ENCODE data around the gene AGBL4.

The AGBL4 gene

DNA sequence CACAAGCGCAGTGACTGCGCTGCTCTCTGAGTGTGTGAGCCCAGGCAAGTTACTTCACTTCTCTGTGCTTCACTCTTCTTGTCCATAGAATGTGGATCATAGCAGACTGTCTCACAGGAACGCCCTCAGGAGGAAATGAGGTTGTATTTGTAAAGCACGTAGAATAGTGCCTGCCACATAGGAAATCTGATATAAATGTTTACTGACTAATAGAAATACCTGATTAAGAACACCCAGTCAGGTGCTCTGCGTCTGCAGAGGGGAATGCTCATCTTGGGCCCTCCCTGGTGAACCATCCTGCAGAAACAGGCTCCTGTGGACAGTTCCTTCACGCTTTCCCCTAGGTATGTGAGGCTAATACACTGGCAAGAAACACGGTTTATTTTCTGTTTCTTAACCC is 1347.4 kb downstream of the AGBL4 start:
- DNase-seq = no peak

DNA sequence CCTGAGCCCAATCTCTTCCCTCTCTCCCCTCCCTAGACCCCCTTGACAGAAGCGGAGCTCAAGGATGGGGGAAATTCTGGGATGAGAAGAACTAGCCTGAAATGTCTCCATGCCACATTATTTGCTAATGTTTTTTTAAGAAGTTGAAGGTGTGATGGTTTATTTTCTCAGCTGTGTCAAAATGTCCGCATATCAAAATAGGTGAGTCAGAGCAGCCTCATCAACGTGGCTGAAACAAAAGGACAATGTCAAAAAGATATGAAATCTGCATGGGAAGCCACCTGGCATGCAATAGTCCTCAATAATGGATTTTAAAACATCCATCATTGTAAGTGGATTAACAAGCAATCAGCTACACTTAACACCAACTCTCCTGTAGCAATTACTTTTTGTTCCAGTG is 1348.5 kb downstream of the AGBL4 start:
- no peak for DNase-seq

DNA sequence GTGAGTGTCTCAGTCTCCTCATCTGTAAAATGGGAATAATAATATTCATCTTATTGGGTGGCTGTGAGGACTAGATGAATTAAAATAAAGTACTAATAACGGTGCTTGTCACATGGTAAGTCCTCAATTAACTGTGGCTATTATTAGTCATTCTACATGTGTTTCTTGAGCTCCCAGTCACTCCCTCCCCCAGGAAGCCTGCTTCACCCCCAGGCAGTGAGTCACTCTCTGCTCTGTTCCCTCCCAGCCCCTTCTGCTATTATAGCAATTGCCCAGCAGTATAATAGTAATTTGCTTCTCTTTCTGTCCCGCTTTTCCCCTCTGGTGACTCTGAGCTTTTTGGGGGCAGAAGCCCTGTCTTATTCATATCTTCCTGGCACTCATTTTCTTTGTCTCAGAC is 1349.1 kb downstream of the AGBL4 start:
- no peak for DNase-seq

DNA sequence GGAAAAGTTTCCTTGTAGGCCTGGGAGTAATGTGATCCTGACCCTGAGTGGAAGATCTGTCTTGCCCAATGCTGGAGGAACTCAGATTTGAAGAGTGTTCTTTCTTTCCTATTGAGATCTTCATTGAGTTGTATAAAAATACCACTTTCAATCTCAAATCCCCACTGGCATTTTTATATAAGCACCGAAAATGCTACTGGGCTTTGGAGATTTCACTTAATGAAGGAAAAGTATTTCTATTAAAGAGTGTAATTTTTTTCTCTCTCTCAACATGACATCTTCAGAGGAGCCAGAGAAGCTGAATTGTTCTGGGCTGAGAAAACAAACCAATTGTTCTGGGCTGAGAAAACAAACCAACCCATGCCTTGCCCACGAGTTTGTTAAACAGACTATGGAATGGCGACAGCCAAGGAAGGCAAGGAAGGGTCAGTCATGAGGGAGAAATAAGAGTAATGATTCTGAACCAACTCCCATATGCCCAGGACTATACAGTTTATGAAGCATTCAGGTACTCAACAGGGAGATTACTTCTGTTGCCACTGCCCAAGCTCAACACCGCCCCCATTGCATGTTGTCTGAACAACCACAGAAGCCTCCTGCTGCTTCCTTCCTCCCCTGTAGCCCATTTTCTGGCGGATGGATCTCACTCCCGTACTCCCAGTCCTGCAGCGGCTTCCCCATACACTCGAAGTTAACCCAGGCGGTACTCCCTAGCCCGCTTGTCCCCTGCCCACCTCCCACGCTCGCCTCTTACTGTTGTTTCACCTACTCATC is 1350.2 kb downstream of the AGBL4 start:
- DNase-seq = no peak

DNA sequence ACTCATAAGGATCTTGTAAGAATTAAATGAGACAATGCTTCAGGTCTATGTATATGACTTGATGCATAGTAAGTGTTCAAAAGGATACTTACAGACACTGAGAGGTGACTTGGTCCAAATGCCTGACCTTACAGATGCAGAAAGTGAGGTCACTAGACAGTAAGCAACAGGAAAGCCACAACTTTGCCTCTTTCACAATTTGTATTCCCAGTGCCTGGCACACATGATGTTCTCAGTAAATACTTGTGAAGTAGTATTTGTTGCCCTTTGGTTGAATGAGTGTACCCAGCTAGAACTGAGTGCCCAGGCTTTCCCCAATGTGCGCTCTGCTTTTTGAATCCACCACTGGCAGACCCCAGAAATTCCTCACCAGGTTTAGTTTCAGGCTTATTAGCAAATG is 1352.2 kb downstream of the AGBL4 start:
- no peak for DNase-seq

DNA sequence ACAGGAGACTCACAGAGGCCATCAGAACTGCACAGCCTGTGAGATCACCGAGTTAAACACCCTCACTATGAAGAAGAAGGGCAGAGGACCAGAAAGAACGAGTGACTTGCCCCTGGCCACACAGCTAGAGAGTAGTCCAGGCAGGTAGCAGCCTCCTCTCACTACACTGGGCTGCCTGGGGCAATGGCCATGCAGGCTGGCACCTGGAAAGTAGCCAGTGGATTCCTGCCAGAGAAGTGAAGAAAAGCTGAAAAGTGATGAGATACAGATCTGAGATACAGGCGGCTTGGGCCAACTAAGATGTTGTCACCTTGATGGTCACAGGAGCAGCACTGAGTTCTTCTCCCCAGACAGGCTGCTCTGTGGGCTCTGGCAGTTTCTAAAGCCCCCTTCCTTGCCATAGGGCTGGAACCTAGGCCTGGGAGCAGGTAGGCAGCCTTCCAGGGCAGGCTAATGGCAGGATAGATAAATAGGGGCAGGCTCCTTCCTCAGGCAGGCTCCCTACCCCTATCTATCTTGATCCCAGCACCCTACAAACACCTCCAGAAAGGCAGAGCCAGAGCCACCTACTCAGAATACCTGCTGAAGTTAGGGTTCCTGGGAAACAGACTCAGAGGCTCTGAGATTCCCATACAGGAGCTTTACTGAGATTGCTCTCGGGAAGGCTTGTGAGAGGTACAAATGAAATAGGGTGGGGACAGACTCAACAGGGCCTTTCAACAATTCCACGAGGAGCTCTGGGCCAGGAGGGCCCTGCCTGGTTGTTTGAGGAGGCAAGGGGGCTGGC is 1353.3 kb downstream of the AGBL4 start:
- no peak for DNase-seq

DNA sequence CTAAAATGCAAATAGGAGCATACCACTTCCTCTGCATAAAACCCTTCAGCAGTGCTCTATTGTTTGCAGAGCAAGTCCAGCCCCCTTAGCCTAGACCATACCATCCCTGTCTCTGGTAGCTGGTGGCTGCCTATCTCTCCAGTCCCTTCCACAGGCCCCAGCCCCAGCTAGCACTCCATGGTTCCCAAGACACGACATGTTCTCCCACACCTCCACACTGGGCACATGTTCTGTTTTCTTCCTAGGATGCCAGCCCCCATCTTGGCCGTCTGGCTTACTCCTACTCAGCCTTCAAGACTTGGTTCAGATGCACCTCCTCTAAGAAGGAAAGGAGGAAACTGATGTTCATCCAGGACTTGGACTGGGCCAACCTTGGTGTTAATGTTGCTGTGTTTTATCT is 1355.4 kb downstream of the AGBL4 start:
- DNase-seq = no peak

DNA sequence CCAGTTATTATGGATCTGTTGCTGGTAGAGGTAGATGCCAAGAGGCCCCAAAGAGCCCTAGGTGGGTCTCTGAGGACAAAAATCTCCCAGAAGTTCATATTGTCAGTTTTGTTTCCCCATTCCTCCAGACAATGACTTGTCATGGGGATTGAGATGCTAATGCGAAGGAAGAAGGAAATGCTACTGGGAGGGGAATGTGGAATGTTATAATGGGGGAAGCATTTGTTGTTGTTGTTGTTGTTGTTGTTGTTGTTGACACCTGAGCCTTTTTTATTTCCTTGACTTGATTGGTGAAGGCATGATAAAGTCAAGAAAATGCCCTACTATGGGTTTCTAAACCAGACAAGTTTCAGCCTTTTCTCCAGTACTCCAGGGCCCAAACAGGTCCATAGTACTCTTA is 1356.0 kb downstream of the AGBL4 start:
- no peak for DNase-seq

DNA sequence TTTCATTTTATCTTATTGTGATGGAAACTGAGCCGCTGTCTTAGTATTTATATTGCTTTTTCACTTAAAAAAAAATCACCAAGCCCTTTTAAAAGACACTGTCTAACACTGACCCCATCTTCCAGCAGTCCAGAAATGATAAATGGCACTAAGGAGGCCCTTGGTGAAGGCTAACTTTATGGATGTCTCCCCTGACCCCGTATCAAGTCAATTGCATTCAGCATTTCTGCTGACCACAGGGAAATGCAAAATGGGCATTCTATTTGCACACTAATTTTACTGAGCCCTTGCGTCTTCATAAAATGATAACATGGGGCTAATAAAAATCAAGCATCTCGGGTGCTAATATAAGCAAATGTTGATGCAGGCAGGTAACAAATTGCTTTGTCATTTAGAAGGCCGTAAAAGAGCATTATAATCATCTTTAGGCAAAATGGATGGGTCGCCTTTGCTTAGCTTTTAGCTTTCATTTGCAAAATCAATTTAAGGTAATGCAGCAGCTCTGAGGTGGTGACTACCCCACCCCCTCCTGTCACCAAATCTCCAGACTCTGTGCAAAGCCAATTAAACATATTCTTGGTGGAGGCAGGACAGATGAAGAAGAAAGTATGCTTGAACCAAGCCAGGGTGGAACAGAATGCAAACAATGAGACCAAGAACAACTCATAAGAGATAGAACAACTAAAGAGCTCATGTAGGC is 1357.9 kb downstream of the AGBL4 start:
- no peak for DNase-seq

DNA sequence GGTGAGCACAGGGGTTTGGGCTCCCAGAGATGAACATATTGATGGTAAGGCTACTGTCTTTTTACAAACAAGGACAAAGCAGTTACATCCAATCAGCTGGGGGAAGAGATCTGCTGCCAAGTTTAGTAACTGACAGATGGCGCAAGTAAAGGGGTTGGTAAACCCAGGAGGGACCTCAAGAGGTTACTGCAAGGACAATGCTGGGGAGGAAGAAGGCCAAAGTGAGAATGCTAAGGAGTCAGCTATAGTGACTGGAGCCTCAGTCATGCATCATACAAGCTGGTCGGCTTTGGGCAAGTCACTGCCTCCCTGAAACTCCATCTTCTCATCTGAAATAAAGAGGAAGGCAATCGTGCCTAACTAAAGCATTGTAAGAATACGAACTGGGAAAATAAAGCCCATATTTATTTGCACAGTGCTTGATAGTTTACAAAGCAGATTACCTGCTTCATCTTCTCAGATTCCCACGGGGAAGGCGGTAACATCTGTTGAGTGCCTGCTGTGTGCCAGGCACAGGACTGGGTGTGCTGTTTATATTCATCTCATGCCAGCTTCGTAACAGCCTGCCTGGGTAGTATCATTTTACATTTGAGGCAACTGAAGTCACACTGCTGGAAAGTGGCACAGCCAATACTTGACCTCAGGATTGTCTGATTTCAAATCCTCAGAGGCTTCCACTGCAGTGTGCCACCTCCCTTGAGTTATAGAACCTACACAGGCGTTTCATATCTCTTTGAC is 1361.9 kb downstream of the AGBL4 start:
- DNase-seq = no peak

DNA sequence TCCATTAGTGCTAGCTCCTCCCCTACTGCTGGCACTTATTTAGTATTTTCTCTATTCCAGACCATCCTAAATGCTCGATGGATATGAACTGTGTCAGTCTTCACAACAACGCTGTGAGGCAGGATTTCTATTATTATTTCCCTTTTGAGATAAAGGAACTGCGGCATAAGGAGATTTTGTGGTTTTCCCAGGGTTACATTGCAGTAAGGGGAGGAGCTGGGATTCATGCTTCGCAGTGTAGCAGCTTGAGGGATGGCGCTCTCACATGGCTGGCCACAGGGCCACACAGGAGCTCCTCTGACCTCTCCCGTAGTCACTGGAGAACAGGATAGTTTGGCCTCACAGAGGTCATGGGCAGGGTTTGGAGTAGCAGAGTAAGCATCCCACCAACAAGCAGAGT is 1364.0 kb downstream of the AGBL4 start:
- DNase-seq = no peak

DNA sequence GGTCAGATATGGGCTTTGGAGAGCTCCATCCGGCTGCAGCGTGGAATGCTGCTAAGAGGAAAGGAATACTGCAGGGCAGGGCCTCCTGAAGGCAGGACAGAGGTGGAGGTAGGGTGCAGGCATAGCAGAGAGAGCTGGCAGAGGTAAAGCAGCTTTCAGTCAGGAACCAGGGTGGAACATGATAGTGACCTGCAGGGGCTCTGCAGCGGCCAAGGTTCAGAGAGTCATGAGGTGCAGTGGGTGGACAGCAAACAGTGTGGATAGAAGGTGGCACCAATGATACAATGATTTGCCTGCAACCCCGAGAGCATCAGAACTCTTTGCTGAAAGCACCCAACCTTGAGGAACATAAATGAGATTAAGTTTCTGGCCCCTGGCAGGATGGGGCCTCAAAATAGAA is 1366.3 kb downstream of the AGBL4 start:
- DNase-seq = no peak

DNA sequence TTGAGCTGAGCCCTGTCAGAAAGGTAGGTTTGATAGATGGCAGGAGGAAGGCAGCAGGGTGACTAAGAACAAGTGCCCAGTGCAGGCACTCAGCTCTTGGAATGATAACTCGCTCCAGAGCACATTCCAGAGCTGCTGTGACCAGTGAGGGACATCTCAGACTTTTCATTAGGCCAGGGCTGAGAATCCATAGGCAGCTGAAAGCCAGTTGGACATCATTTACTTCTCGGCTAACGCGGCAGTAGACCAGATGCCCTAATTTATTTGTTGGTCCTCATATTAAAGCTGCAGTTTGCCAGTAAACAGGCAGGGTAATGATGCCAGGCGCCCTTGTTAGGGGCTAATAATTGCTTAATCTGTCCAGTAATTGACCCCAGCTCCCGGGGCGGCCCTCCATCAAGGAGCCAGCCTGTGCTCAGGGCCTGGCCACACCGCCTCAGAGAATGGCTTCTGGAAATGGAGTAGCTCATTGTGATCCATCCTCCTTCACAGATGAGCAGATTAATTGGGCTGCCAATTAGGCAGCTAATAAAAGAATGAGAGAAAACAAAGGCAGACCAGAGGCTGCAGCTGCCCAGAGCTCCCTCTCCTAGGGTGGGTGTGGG is 1369.0 kb downstream of the AGBL4 start:
- DNase-seq = no peak

DNA sequence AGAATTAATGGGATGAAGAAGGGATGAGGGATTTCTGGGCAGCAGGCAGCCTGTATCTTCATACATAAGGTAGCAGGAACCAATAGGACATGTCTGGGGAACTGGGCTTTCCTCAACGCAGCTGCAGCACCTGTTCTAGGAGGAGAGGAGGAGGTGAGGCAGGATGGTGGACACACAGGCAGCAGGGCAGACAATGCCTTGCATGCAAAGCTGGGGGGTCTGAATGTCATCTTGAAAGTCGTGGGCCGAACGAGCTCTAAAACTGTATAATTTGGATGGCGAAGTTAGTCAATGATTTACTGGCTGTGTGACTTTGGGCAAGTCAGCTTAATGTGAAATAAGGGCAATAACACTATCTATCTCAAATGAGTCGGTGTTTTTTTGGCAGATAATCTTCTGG is 1371.4 kb downstream of the AGBL4 start:
- no peak for DNase-seq

DNA sequence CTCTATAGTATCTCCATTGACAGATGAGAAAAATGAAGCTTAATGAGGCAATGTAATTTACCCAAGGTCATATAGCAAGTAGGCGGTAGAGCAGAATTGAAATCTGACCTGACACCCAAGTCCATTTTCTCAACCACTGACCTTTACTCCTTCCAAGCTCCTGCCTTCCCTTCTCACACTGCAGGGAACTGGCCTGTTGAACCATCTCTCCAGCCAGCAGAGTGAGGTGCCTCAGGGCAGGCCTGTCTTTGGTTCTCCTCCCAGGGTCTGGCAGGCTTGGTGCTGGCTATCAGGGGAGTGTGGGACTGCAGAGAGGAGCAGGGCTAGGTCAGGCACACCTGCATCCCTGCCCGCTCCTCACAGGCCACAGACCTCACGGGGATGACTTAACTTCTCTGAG is 1373.9 kb downstream of the AGBL4 start:
- no peak for DNase-seq

DNA sequence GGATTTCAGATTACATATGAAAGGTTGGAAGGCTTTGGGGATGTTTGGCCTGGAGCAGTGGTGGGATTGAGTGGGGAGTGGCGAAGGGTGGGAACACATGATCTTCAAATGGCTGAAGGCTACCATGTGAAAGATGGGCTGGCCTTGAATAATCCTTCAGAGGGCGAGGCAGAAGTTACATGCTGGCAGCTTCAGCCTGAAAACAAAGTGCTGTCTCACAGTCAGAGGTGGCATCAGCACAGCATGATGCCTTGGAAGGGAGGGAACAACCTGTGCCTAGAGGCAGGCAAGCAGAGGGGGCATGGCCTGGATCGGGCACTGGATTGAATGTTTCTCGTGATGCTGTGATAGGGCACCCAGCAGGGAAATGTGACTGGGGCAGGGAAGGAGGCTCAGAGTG is 1377.9 kb downstream of the AGBL4 start:
- no peak for DNase-seq

DNA sequence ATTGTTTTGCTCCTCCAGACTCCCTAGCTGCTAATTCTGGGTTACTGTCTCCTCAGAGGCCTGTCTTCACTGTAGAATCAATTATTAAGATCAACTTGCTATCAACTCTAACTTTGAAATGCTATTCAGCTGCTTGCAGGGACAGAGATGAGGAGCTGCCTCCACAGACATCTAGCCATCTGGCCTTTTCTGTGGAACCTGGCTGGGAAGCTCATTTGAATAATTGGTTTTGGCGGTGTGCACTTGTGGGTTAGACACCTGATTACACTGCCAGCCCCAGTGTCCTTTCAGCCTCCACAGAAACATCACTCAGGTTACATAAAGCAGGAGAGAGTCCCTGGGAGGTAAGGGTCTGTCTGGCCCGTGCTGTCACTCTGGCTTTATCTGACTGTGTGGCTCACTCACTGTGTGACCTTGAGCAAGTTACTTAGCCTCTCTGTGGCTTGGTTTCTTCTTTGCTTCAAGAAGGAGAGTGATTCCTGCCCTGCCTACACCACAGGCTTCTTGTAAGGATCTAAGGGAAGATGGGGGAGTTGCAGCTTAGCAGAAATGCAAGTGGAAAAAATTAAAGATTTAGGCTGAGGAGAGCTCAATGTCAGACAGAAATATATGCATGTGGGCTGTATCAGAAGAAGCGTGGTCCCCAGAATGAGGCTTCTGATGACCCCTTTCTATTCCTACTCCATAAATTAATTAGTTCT is 1378.7 kb downstream of the AGBL4 start:
- DNase-seq = no peak

DNA sequence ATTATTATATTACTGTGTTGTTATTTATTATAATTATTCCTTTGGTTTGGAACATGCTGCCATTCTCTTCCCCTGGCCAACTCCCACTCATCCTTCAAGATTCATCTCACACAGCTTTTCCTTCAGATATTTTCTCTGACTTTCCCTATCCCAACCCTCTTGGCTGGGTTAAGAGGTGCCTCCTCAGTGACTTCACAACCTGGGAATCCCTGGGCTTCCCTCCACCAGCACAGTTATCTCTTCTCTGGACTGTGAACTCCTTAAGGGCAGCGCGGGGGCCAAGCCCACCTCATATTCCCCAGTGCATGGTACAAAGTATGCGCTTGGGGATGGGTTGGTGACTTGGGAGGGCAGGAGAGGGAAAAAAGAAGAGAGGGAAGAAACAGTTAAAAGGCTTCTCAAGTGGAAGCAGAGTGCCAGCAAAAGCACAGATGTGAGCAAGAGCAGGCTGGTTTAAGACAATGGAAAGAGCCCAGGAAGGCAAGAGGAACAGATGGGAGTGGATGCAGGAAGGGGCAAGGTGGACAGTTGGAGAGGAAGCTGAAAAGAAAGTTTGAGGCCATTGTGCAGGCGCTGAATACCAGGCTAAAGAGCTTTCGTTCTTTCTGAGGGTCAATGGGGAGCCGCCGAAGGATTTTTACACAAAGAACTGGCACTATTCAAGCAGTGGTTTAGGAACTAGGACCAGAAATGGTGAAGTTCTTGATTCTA is 1379.4 kb downstream of the AGBL4 start:
- no peak for DNase-seq

DNA sequence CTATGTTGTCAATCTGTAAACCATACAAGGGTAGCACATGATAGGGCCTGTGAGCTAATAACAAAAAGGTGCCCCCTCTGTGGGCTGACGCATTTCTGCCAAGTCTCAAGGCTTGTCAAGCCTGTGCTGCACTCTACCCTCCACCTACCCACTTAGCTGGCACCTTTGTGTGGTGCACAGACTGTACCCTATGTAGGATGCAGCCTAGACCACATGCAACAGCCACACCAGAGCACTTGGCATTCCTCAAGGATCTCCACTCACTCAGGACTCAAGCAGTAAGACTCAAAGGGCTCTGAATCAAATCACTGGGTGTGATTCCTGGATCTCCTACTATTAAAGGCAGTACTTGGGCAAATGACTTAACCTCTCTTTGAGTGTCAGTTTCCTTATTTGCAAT is 1380.6 kb downstream of the AGBL4 start:
- no peak for DNase-seq

DNA sequence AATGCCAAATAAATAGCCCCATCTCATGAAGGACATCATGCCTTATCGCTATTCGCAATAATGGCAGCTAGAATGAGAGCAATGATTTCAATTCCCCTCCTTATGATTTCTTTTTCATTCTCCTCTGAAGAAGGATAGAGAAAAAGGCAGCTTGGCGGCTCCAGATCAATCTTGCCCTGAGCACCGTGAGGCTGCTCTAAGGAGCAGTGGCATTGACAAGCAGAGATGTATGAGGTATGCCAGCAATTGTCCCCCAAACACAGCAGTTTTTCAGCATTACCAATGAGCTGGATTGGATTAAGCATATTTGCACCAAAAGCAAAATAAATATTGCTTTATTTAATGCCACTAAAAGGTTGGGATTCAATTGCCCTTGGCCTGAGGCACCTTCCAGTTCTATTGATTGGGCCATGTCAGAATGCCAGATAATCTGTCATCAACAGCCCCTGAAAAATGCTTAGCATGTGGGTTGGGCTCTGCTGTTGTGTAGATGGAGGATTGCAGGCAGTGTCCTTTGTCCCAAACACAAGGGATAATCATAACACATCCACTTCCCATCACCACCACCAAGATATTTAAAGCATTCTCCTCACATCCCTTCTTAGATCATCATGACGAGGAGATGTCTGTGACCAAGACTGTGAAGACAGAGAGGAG is 1382.8 kb downstream of the AGBL4 start:
- no peak for DNase-seq

DNA sequence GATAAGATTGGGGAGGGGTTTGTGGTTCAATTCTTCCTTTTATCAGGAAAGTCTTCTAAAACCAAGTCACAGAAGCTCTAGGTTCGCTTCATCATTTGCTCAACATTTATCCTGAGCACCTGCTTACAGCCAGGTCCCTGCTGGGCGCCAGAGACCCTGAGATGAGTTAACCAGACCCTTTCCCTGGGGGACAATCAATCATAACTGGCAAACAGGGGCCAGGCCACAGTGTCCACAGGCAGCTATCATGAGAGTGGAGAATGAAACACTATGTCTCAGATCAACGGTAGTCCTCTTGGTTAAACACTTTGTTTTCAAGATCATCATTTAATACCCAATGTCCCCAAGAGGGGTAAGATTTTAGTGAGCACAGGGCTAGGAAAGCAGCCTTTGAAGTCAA is 1393.9 kb downstream of the AGBL4 start:
- DNase-seq = no peak
